HFF-Myc (cell line): Measurements from ENCODE around the gene IFNK.

Source experiments
- DNase-seq: peaks from one replicate; pipeline ENCODE4 v3.0.0-alpha.2; 2011; ENCODE audit warnings: low read depth; ENCODE audit errors: extremely low read depth
- H3K4me3 ChIP-seq: replicated peaks from 2 replicates; pipeline ENCODE4 v1.5.1; 2011; ENCODE audit warnings: low read depth, mild to moderate bottlenecking, control low read depth, low read length
- CTCF ChIP-seq: IDR thresholded peaks from 2 replicates; pipeline ENCODE4 v1.5.1; 2012; ENCODE audit warnings: mild to moderate bottlenecking, low read depth, low read length, control low read depth; ENCODE audit errors: missing control alignments

The IFNK gene

GRCh38 chr9:27524236-27524635, at the start of gene IFNK:
Gene IFNK, plus strand, starts transcription at chr9:27524290. Its CDS starts 47 bp downstream, at chr9:27524337.
- no peak within 1 kb of the TSS for H3K4me3 ChIP-seq

GRCh38 chr9:27474305-27474704, 49.8 kb upstream of the IFNK start:
- H3K4me3 ChIP-seq = no peak overlapping the region
- no peak for DNase-seq
- TF ChIP-seq CTCF = no peak

More at GRCh38 chr9:27524236-27524635, at the start of gene IFNK:
- no peak for TF ChIP-seq CTCF
- DNase-seq = no peak

GRCh38 chr9:27475057-27475595, 49.0 kb upstream of the IFNK start:
- no peak for DNase-seq
- H3K4me3 ChIP-seq = no peak overlapping the region
- no peak for TF ChIP-seq CTCF

GRCh38 chr9:27476870-27477515, 47.1 kb upstream of the IFNK start:
- no peak overlapping the region for H3K4me3 ChIP-seq
- DNase-seq = no peak
- no peak for TF ChIP-seq CTCF

- TF ChIP-seq CTCF = no peak
- no peak overlapping the region for H3K4me3 ChIP-seq
- no peak for DNase-seq
Observed at GRCh38 chr9:27478322-27478721, 45.8 kb upstream of the IFNK start.

GRCh38 chr9:27482709-27483108, 41.4 kb upstream of the IFNK start:
- TF ChIP-seq CTCF = no peak
- no peak overlapping the region for H3K4me3 ChIP-seq
- no peak for DNase-seq
